ENCODE results near the gene DLG3. TPM values are rescaled to one million over a fixed set of nuclear protein-coding genes. Genes with fewer than 3 reads are reported as not detected.

DLG3 gene
- total RNA-seq, 1 experiment from 2014 or later, result 26.4 TPM

DNA sequence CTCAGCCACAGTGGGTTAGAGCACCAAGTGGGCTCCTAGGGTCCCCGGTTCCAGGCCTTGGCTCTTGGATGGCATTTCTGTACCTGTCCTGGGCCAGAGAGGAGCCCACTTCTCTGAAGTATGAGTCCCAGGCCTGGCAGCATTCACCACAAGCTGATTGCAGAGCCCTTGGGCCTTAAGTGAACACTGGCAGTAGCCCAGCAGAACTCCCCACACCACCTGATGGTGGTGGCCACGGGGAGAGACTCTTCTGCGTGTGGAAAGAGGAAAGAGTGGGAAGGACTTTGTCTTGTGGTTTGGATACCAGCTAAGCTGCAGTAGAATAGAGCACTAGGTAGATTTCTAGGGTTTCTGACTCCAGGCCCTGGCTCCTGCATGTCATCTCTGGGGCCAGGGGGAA is 104.8 kb downstream of the DLG3 start:
- POLR2A ChIA-PET (ENCODE audit: unreplicated experiment), result no interaction called here
- H3K4me1 ChIP-seq (ENCODE audit: insufficient read depth, low read length), result no peaks in the 10 kb centered on the region; the same call in 1 of the 2 replicates

DNA sequence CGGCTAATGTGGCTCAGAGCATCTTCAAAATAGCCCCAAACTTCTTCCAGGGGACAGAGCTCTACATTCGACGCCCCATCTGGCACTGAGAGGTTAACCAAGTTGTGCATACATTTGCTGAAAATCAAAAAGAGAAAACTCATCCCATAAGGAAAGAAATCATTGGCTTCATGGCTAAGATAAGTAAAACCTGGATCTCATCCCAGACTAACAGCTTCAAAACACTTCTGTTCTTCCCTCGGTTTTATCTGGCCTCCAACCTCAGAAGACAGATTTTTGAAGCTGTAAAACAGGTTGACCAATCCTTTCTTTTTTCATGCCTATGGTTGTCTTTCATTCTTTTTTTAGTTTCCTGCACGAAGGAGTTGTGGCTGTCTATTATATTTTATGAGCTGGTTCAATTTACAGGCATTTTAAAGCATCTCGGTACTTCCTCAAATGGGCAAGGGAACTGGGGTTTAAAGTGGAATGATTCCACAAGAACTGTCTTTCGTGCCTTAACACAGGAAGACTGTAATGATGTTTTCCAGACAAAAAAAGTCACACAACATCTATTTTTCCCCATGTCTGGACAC is 107.6 kb downstream of the DLG3 start:
- H3F3A ChIP-seq (ENCODE audit: low read length, unreplicated experiment), result no peaks in the 10 kb centered on the region
- no TSS peak for BruUV-seq (replicated peaks)
- H3K4me2 ChIP-seq (ENCODE audit: low read length), result no peak overlapping the region
- H3K9me3 ChIP-seq (ENCODE audit: low read length), result no peaks in the 10 kb centered on the region
- no peak for DNase-seq
- ATAC-seq, result no peak
- H3K36me3 ChIP-seq (ENCODE audit: low read depth, low read length), result no peaks in the 10 kb centered on the region
- 0 out of 2 replicates have a peak overlapping the region, but pooled peaks have one; percentile 11 for H2AFZ ChIP-seq (ENCODE audit: low read length)
- H3K79me2 ChIP-seq (ENCODE audit: low read length), result no peaks in the 10 kb centered on the region
- no peak overlapping the region for H3K9ac ChIP-seq (ENCODE audit: low read length)
- H3K4me3 ChIP-seq (ENCODE audit: low read length), result no peak overlapping the region
- ChIA-PET POLR2A (ENCODE audit: unreplicated experiment) (interaction anchor here (0.6 kb wide), 1 partner anchor 272 kb away, joined by 3 read pairs; no protein-coding TSS in a partner anchor), CTCF (no interaction called here)
- no peaks in the 10 kb centered on the region for H3K27me3 ChIP-seq (ENCODE audit: low read length)
- intact Hi-C loops (cut with micrococcal nuclease), result loop anchor here (2.0 to 10.0 kb wide), 2 partner anchors 25 to 217 kb away; no protein-coding TSS in a partner anchor
- no peaks in the 10 kb centered on the region for H4K20me1 ChIP-seq (ENCODE audit: low read length)
- TF ChIP-seq, protein P1, sequence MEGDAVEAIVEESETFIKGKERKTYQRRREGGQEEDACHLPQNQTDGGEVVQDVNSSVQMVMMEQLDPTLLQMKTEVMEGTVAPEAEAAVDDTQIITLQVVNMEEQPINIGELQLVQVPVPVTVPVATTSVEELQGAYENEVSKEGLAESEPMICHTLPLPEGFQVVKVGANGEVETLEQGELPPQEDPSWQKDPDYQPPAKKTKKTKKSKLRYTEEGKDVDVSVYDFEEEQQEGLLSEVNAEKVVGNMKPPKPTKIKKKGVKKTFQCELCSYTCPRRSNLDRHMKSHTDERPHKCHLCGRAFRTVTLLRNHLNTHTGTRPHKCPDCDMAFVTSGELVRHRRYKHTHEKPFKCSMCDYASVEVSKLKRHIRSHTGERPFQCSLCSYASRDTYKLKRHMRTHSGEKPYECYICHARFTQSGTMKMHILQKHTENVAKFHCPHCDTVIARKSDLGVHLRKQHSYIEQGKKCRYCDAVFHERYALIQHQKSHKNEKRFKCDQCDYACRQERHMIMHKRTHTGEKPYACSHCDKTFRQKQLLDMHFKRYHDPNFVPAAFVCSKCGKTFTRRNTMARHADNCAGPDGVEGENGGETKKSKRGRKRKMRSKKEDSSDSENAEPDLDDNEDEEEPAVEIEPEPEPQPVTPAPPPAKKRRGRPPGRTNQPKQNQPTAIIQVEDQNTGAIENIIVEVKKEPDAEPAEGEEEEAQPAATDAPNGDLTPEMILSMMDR (conservative IDR thresholded peaks at IDR 0.05; ENCODE audit: low read depth, low read length), result no peak
- no peak for TF ChIP-seq EZH2phosphoT487 (IDR thresholded peaks at IDR 0.05; ENCODE audit: borderline replicate concordance, low read length)
- no peak for TF ChIP-seq EZH2 (IDR thresholded peaks at IDR 0.05; ENCODE audit: low read length, unreplicated experiment)
- H3K4me1 ChIP-seq (ENCODE audit: insufficient read depth, low read length), result no peaks in the 10 kb centered on the region; the same call in 1 of the 2 replicates
- H3K9me2 ChIP-seq (replicated peaks; ENCODE audit: low read length), result no peaks in the 10 kb centered on the region
- H3K27ac ChIP-seq (ENCODE audit: low read length), result no peak overlapping the region

More for the DNA sequence above, 104.8 kb downstream of the DLG3 start:
- no peak for TF ChIP-seq EZH2phosphoT487 (IDR thresholded peaks at IDR 0.05; ENCODE audit: borderline replicate concordance, low read length)
- no peak for TF ChIP-seq EZH2 (IDR thresholded peaks at IDR 0.05; ENCODE audit: low read length, unreplicated experiment)
- TF ChIP-seq, protein P1 (conservative IDR thresholded peaks at IDR 0.05; ENCODE audit: low read depth, low read length), result no peak
- no peak for DNase-seq
- H3K4me3 ChIP-seq (ENCODE audit: low read length), result no peak overlapping the region
- H4K20me1 ChIP-seq (ENCODE audit: low read length), result no peaks in the 10 kb centered on the region
- no peaks in the 10 kb centered on the region for H3K79me2 ChIP-seq (ENCODE audit: low read length)
- no peak overlapping the region for H3K9ac ChIP-seq (ENCODE audit: low read length)
- no peaks in the 10 kb centered on the region for H3K27me3 ChIP-seq (ENCODE audit: low read length)
- no peaks in the 10 kb centered on the region for H3K9me3 ChIP-seq (ENCODE audit: low read length)
- H3K36me3 ChIP-seq (ENCODE audit: low read depth, low read length), result no peaks in the 10 kb centered on the region
- H3K9me2 ChIP-seq (replicated peaks; ENCODE audit: low read length), result no peaks in the 10 kb centered on the region
- no peak overlapping the region for H2AFZ ChIP-seq (ENCODE audit: low read length)
- intact Hi-C loops (cut with micrococcal nuclease), result no loop called here
- no peak for ATAC-seq
- CTCF ChIA-PET, result no interaction called here
- H3K27ac ChIP-seq (ENCODE audit: low read length), result no peak overlapping the region
- H3K4me2 ChIP-seq (ENCODE audit: low read length), result no peak overlapping the region
- no TSS peak for BruUV-seq (replicated peaks)
- no peaks in the 10 kb centered on the region for H3F3A ChIP-seq (ENCODE audit: low read length, unreplicated experiment)

DNA sequence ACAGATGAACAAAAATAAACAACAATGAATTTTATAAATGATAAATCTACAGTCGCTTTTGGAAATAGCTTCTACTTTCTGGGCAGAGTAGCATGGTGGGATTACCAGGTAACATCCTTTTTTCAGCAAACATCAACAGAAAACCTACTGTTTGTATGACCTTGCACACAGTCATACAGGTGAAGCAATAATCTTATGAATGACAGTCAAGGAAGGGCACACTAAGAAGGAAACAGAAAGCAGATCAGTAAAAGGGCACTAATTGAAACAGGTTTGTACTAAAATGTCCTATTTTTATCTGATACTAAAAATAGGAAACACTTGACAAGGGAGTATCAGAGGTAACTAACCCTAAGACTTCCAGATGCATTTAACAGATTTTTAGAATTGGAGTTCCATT is 108.9 kb downstream of the DLG3 start:
- no peak overlapping the region for H3K4me2 ChIP-seq (ENCODE audit: low read length)
- intact Hi-C loops (cut with micrococcal nuclease), result loop anchor here (2.0 to 10.0 kb wide), 2 partner anchors 27 to 219 kb away; no protein-coding TSS in a partner anchor

More for the DNA sequence above, 108.9 kb downstream of the DLG3 start:
- Histone ChIP-seq H2AFZ (ENCODE audit: low read length) (no peak overlapping the region), H4K20me1 (ENCODE audit: low read length) (no peaks in the 10 kb centered on the region), H3K4me3 (ENCODE audit: low read length) (no peak overlapping the region), H3K27me3 (ENCODE audit: low read length) (no peaks in the 10 kb centered on the region), H3K9me2 (replicated peaks; ENCODE audit: low read length) (no peaks in the 10 kb centered on the region), H3K9ac (ENCODE audit: low read length) (no peak overlapping the region), H3K36me3 (ENCODE audit: low read depth, low read length) (no peaks in the 10 kb centered on the region), H3K79me2 (ENCODE audit: low read length) (no peaks in the 10 kb centered on the region), H3F3A (ENCODE audit: low read length, unreplicated experiment) (no peaks in the 10 kb centered on the region), H3K9me3 (ENCODE audit: low read length) (no peaks in the 10 kb centered on the region), H3K27ac (ENCODE audit: low read length) (no peak overlapping the region), H3K4me1 (ENCODE audit: insufficient read depth, low read length) (no peaks in the 10 kb centered on the region; the same call in 1 of the 2 replicates)
- ChIA-PET POLR2A (ENCODE audit: unreplicated experiment) (interaction anchor here (0.6 to 1.2 kb wide), 2 partner anchors 75 to 230 kb away, joined by 5 to 7 read pairs; no protein-coding TSS in a partner anchor), CTCF (interaction anchor here (0.5 to 1.3 kb wide), 7 partner anchors 73 to 130 kb away, joined by 3 to 7 read pairs (median 6); partner anchors contain the start of gene GDPD2)
- BruUV-seq (replicated peaks), result no TSS peak
- no peak for DNase-seq
- no peak; the same call in 1 of the 2 replicates for ATAC-seq
- TF ChIP-seq, protein P1 (conservative IDR thresholded peaks at IDR 0.05; ENCODE audit: low read depth, low read length), result no peak
- TF ChIP-seq EZH2phosphoT487 (IDR thresholded peaks at IDR 0.05; ENCODE audit: borderline replicate concordance, low read length) (no peak), EZH2 (IDR thresholded peaks at IDR 0.05; ENCODE audit: low read length, unreplicated experiment) (no peak)

Data from PC-3 (cell line).